ENCODE measurements around the gene GRM3.

Gene GRM3

DNA sequence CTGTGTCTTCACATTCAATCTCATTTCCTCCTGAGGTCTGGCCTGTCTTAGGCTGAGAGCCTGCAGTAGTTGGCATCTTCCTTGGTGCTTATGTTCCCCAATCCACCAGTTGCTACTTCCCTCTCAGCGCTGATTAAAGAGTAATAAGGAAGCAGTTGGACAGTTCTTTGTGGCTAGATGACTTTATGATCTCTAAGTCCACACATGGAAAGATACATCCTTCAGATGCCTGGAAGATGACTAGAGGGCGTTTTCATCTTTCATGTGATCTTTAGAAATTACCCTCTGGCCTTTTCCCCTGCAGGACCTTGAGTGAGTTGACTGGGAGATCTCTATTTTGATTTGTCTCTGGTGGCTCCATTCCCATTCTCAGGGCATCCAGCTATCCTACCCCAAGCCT lies 204.5 kb downstream of the GRM3 start:
- no peak overlapping the region for H3K4me2 ChIP-seq (ENCODE audit: insufficient read depth, low read length, poor library complexity, severe bottlenecking)
- no peaks in the 10 kb centered on the region for H3K9me3 ChIP-seq (replicated peaks in 1 of 2; ENCODE audit: control insufficient read depth in 2 of 2, insufficient read depth in 1 of 2, low read depth in 1 of 2, low read length in 2 of 2)
- no peak overlapping the region for H4K91ac ChIP-seq (ENCODE audit: low read depth, low read length, poor library complexity)
- no peak overlapping the region for H3K27ac ChIP-seq (replicated peaks; ENCODE audit: low read length)
- H3K4me3 ChIP-seq (ENCODE audit: low read length in 2 of 2) = no peak overlapping the region
- H3K36me3 ChIP-seq (replicated peaks in 1 of 2; ENCODE audit: control insufficient read depth in 2 of 2, insufficient read depth in 2 of 2, low read length in 2 of 2) = peaks cover 0 to 5% of the 10 kb centered on the region in 2 donors
- no peak overlapping the region for H2AFZ ChIP-seq (ENCODE audit: low read length)
- H3K9ac ChIP-seq (ENCODE audit: low read depth, low read length, poor library complexity) = no peak overlapping the region
- H2BK12ac ChIP-seq (ENCODE audit: low read length) = no peak overlapping the region
- H2AK5ac ChIP-seq (ENCODE audit: low read depth, low read length) = no peak overlapping the region
- H3K4ac ChIP-seq (ENCODE audit: low read length) = no peak overlapping the region
- no peak overlapping the region for H4K8ac ChIP-seq (ENCODE audit: low read depth, low read length)
- no peaks in the 10 kb centered on the region for H3K79me1 ChIP-seq (ENCODE audit: low read depth, low read length)
- H3K18ac ChIP-seq (ENCODE audit: low read length) = no peak overlapping the region
- no peaks in the 10 kb centered on the region for H3K4me1 ChIP-seq (ENCODE audit: control insufficient read depth in 2 of 2, insufficient read depth in 1 of 2, low read depth in 1 of 2, low read length in 2 of 2)
- H2BK15ac ChIP-seq (ENCODE audit: low read length) = no peak overlapping the region
- no peaks in the 10 kb centered on the region for H3K27me3 ChIP-seq (ENCODE audit: control insufficient read depth in 3 of 3, insufficient read depth in 3 of 3, low read depth in 1 of 3, low read length in 3 of 3)
- no CpG with 5 or more reads among the region's 2 CpGs for WGBS, 2 donors (ENCODE audit: extremely low coverage in 2 of 2, insufficient read length in 2 of 2, insufficient replicate concordance in 1 of 2)
- H3K14ac ChIP-seq (ENCODE audit: low read length) = no peak overlapping the region
- no peak overlapping the region for H2BK120ac ChIP-seq (ENCODE audit: low read depth, low read length)
- no peak overlapping the region for H3K23ac ChIP-seq (ENCODE audit: low read depth, low read length, poor library complexity)
- no peak for DNase-seq (ENCODE audit: low spot score)
- no peak overlapping the region for H2BK5ac ChIP-seq (ENCODE audit: low read length)

DNA sequence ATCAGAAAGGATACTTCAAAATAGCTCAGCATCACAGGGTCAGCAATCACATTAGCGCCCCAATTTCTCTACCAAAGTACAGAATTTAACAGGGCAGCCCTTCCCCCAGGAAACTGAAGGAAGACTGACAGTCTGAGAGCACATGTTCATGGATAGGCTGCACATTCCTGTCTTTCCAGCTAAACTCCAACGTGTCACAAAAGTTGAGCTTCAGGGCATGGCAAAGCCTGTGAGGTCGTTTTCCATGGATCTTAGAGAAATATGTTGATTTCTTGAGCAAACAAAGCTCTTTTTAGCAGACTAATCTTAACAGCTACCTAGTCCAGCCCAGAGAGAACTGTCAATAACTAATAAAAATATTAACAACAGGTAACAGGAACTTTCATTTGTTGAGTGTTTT lies 207.9 kb downstream of the GRM3 start:
- no peak overlapping the region for H3K14ac ChIP-seq (ENCODE audit: low read length)
- H3K79me1 ChIP-seq (ENCODE audit: low read depth, low read length) = no peaks in the 10 kb centered on the region
- H3K4me1 ChIP-seq (ENCODE audit: control insufficient read depth in 2 of 2, insufficient read depth in 1 of 2, low read depth in 1 of 2, low read length in 2 of 2) = no peaks in the 10 kb centered on the region
- H3K4ac ChIP-seq (ENCODE audit: low read length) = no peak overlapping the region
- no peaks in the 10 kb centered on the region for H3K27me3 ChIP-seq (ENCODE audit: control insufficient read depth in 3 of 3, insufficient read depth in 3 of 3, low read depth in 1 of 3, low read length in 3 of 3)
- no peak overlapping the region for H3K4me2 ChIP-seq (ENCODE audit: insufficient read depth, low read length, poor library complexity, severe bottlenecking)
- H2AFZ ChIP-seq (ENCODE audit: low read length) = no peak overlapping the region
- no peak overlapping the region for H3K18ac ChIP-seq (ENCODE audit: low read length)
- peaks cover 0 to 5% of the 10 kb centered on the region in 2 donors for H3K36me3 ChIP-seq (replicated peaks in 1 of 2; ENCODE audit: control insufficient read depth in 2 of 2, insufficient read depth in 2 of 2, low read length in 2 of 2)
- H2BK12ac ChIP-seq (ENCODE audit: low read length) = no peak overlapping the region
- H3K4me3 ChIP-seq (ENCODE audit: low read length in 2 of 2) = no peak overlapping the region
- H3K9ac ChIP-seq (ENCODE audit: low read depth, low read length, poor library complexity) = no peak overlapping the region
- H3K27ac ChIP-seq (replicated peaks; ENCODE audit: low read length) = no peak overlapping the region
- H2BK15ac ChIP-seq (ENCODE audit: low read length) = no peak overlapping the region
- H2BK120ac ChIP-seq (ENCODE audit: low read depth, low read length) = no peak overlapping the region
- H2AK5ac ChIP-seq (ENCODE audit: low read depth, low read length) = no peak overlapping the region
- no CpG with 5 or more reads among the region's 3 CpGs for WGBS, 2 donors (ENCODE audit: extremely low coverage in 2 of 2, insufficient read length in 2 of 2, insufficient replicate concordance in 1 of 2)
- no peak overlapping the region for H4K91ac ChIP-seq (ENCODE audit: low read depth, low read length, poor library complexity)
- no peak overlapping the region for H4K8ac ChIP-seq (ENCODE audit: low read depth, low read length)
- no peaks in the 10 kb centered on the region for H3K9me3 ChIP-seq (replicated peaks in 1 of 2; ENCODE audit: control insufficient read depth in 2 of 2, insufficient read depth in 1 of 2, low read depth in 1 of 2, low read length in 2 of 2)
- H3K23ac ChIP-seq (ENCODE audit: low read depth, low read length, poor library complexity) = no peak overlapping the region
- no peak overlapping the region for H2BK5ac ChIP-seq (ENCODE audit: low read length)
- no peak for DNase-seq (ENCODE audit: low spot score)

DNA sequence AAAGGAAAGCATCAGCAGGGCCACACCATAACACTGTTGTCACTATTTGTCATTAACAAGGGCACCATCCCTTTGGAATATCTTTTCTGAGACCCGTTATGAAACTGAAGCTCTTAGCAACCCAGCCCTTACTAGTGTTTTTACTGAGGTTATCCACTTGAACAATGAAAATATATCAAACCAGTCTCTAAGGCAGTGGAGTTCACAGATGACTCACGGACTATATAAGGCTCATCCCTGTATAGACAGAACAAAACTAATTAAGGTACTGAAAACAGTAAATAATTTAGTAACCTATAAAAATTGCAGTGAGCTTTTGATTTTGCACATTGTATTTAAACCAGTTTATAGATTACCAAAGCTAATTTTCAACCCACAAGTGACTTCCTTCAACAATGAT lies 219.7 kb downstream of the GRM3 start:
- Histone ChIP-seq H3K79me1 (ENCODE audit: low read depth, low read length) (no peaks in the 10 kb centered on the region), H3K9ac (ENCODE audit: low read depth, low read length, poor library complexity) (no peak overlapping the region), H3K23ac (ENCODE audit: low read depth, low read length, poor library complexity) (no peak overlapping the region), H3K9me3 (replicated peaks in 1 of 2; ENCODE audit: control insufficient read depth in 2 of 2, insufficient read depth in 1 of 2, low read depth in 1 of 2, low read length in 2 of 2) (peaks cover 2 to 15% of the 10 kb centered on the region in 2 donors), H2BK5ac (ENCODE audit: low read length) (no peak overlapping the region), H3K4ac (ENCODE audit: low read length) (no peak overlapping the region), H3K4me1 (ENCODE audit: control insufficient read depth in 2 of 2, insufficient read depth in 1 of 2, low read depth in 1 of 2, low read length in 2 of 2) (peaks cover 0 to 6% of the 10 kb centered on the region in 2 donors), H4K91ac (ENCODE audit: low read depth, low read length, poor library complexity) (no peak overlapping the region), H3K14ac (ENCODE audit: low read length) (no peak overlapping the region), H3K4me2 (ENCODE audit: insufficient read depth, low read length, poor library complexity, severe bottlenecking) (no peak overlapping the region), H2AK5ac (ENCODE audit: low read depth, low read length) (no peak overlapping the region), H3K4me3 (ENCODE audit: low read length in 2 of 2) (no peak overlapping the region), H2BK12ac (ENCODE audit: low read length) (no peak overlapping the region), H3K36me3 (replicated peaks in 1 of 2; ENCODE audit: control insufficient read depth in 2 of 2, insufficient read depth in 2 of 2, low read length in 2 of 2) (peaks cover 0 to 20% of the 10 kb centered on the region in 2 donors), H4K8ac (ENCODE audit: low read depth, low read length) (no peak overlapping the region), H2AFZ (ENCODE audit: low read length) (no peak overlapping the region), H3K27me3 (ENCODE audit: control insufficient read depth in 3 of 3, insufficient read depth in 3 of 3, low read depth in 1 of 3, low read length in 3 of 3) (no peaks in the 10 kb centered on the region), H2BK120ac (ENCODE audit: low read depth, low read length) (no peak overlapping the region), H3K27ac (replicated peaks; ENCODE audit: low read length) (no peak overlapping the region), H3K18ac (ENCODE audit: low read length) (no peak overlapping the region), H2BK15ac (ENCODE audit: low read length) (no peak overlapping the region)
- no CpG with 5 or more reads among the region's 2 CpGs for WGBS, 2 donors (ENCODE audit: extremely low coverage in 2 of 2, insufficient read length in 2 of 2, insufficient replicate concordance in 1 of 2)
- DNase-seq (ENCODE audit: low spot score) = no peak

DNA sequence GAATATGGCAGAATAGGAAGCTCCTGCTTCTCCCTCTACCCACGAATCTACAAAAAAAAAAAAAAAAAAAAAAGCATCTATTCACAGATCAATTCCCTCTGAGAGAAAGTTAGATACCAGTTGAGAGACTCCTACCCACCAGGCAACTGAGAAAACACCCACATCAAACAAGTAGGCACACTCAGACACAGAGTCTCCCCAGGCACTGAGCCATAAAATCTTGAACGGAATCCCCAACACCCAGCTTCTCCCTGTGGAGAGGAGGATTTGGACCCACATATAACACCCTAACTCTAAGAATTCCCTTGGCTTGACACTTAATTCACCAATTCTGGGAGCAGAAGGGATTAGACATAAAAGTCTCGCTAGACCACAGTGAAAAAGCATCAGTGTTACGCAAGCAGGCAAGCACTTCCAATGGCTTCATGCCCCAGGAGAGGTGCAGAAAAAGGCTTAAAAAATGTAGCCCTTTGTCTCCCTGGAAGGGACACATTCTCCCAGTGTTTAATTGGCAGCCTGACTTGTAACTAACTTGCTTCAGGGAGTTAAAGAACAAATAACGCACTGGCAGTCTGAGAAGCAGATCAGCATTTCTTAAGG lies 223.6 kb downstream of the GRM3 start:
- no peak overlapping the region for H3K4ac ChIP-seq (ENCODE audit: low read length)
- no peak overlapping the region for H3K18ac ChIP-seq (ENCODE audit: low read length)
- no peak overlapping the region for H4K8ac ChIP-seq (ENCODE audit: low read depth, low read length)
- no CpG with 5 or more reads among the region's 5 CpGs for WGBS, 2 donors (ENCODE audit: extremely low coverage in 2 of 2, insufficient read length in 2 of 2, insufficient replicate concordance in 1 of 2)
- no peak overlapping the region for H2AK5ac ChIP-seq (ENCODE audit: low read depth, low read length)
- no peaks in the 10 kb centered on the region for H3K27me3 ChIP-seq (ENCODE audit: control insufficient read depth in 3 of 3, insufficient read depth in 3 of 3, low read depth in 1 of 3, low read length in 3 of 3)
- no peak overlapping the region for H3K4me3 ChIP-seq (ENCODE audit: low read length in 2 of 2)
- H3K23ac ChIP-seq (ENCODE audit: low read depth, low read length, poor library complexity) = no peak overlapping the region
- peaks cover 0 to 20% of the 10 kb centered on the region in 2 donors for H3K36me3 ChIP-seq (replicated peaks in 1 of 2; ENCODE audit: control insufficient read depth in 2 of 2, insufficient read depth in 2 of 2, low read length in 2 of 2)
- H3K4me2 ChIP-seq (ENCODE audit: insufficient read depth, low read length, poor library complexity, severe bottlenecking) = peak overlapping the region; percentile 21
- H3K14ac ChIP-seq (ENCODE audit: low read length) = no peak overlapping the region
- peaks cover 2 to 23% of the 10 kb centered on the region in 2 donors for H3K9me3 ChIP-seq (replicated peaks in 1 of 2; ENCODE audit: control insufficient read depth in 2 of 2, insufficient read depth in 1 of 2, low read depth in 1 of 2, low read length in 2 of 2)
- H3K79me1 ChIP-seq (ENCODE audit: low read depth, low read length) = no peaks in the 10 kb centered on the region
- peaks cover 0 to 10% of the 10 kb centered on the region in 2 donors for H3K4me1 ChIP-seq (ENCODE audit: control insufficient read depth in 2 of 2, insufficient read depth in 1 of 2, low read depth in 1 of 2, low read length in 2 of 2)
- H2BK120ac ChIP-seq (ENCODE audit: low read depth, low read length) = no peak overlapping the region
- DNase-seq (ENCODE audit: low spot score) = peak; percentile 46
- H2BK5ac ChIP-seq (ENCODE audit: low read length) = no peak overlapping the region
- no peak overlapping the region for H3K9ac ChIP-seq (ENCODE audit: low read depth, low read length, poor library complexity)
- no peak overlapping the region for H4K91ac ChIP-seq (ENCODE audit: low read depth, low read length, poor library complexity)
- H3K27ac ChIP-seq (replicated peaks; ENCODE audit: low read length) = peak overlapping the region; percentile 79
- no peak overlapping the region for H2BK12ac ChIP-seq (ENCODE audit: low read length)
- no peak overlapping the region for H2AFZ ChIP-seq (ENCODE audit: low read length)
- no peak overlapping the region for H2BK15ac ChIP-seq (ENCODE audit: low read length)

Measured in neuronal stem cell (in vitro differentiated cells).